NCI-H1092 treated with DMSO at 0.1 percent for 48 hours (cell line): ENCODE results near the gene DOLPP1.

Source experiments
- DNase-seq: peaks from one replicate; lab custom pipeline; 2025; lab: John Stamatoyannopoulos, UW

DOLPP1 gene

GRCh38 chr9:129064499-129064908, 16.4 kb upstream of the DOLPP1 start:
- no peak for DNase-seq

GRCh38 chr9:129068110-129068509, 12.8 kb upstream of the DOLPP1 start:
- DNase-seq, result no peak

GRCh38 chr9:129068990-129069861, 11.7 kb upstream of the DOLPP1 start:
- no peak for DNase-seq

- no peak for DNase-seq
Measured at GRCh38 chr9:129069862-129070641, 10.9 kb upstream of the DOLPP1 start.

GRCh38 chr9:129070696-129071525, 10.0 kb upstream of the DOLPP1 start:
- no peak for DNase-seq

GRCh38 chr9:129071526-129072126, 9.3 kb upstream of the DOLPP1 start:
- DNase-seq, result no peak

- DNase-seq, result no peak
Measured at GRCh38 chr9:129072171-129072570, 8.7 kb upstream of the DOLPP1 start.

GRCh38 chr9:129073404-129073803, 7.5 kb upstream of the DOLPP1 start:
- no peak for DNase-seq

GRCh38 chr9:129074106-129074505, 6.8 kb upstream of the DOLPP1 start:
- DNase-seq, result no peak

- no peak for DNase-seq
Measured at GRCh38 chr9:129075996-129076639, 4.8 kb upstream of the DOLPP1 start.

GRCh38 chr9:129076640-129077037, 4.3 kb upstream of the DOLPP1 start:
- no peak for DNase-seq

GRCh38 chr9:129077236-129077635, 3.7 kb upstream of the DOLPP1 start:
- no peak for DNase-seq

GRCh38 chr9:129078691-129079503, 2.0 kb upstream of the DOLPP1 start:
- no peak for DNase-seq

- no peak for DNase-seq
Measured at GRCh38 chr9:129079829-129080228, 1.1 kb upstream of the DOLPP1 start.

- DNase-seq, result no peak
Measured at GRCh38 chr9:129080298-129080600, 662 bp upstream of the DOLPP1 start.

- peak; percentile 42 for DNase-seq
Measured at GRCh38 chr9:129081388-129081904, 535 bp downstream of the DOLPP1 start.

GRCh38 chr9:129084087-129084486, 3.2 kb downstream of the DOLPP1 start:
- no peak for DNase-seq

- no peak for DNase-seq
Measured at GRCh38 chr9:129089246-129089645, 8.3 kb downstream of the DOLPP1 start.

GRCh38 chr9:129093602-129094386, 12.9 kb downstream of the DOLPP1 start:
- DNase-seq, result no peak
